Kidney epithelial cell (primary cell): ENCODE results near the gene CLDN15. TPM values are rescaled to one million over a fixed set of nuclear protein-coding genes. Genes with fewer than 3 reads are reported as not detected.
"Not testable (repeated sequence)": the region's sequence is repeated elsewhere in the genome, so short reads cannot be mapped to it uniquely, and the experiment has no call there.

Experiments used
- DNase-seq: peaks from one replicate; pipeline ENCODE4 v3.0.0-alpha.2; 2010; ENCODE audit warnings: low read depth
- H3K27me3 ChIP-seq: 2 replicates; pipeline ENCODE4 v1.6.0; 2011; ENCODE audit warnings: low read length; ENCODE audit not compliant: control insufficient read depth, insufficient read depth
- H3K36me3 ChIP-seq: 2 replicates; pipeline ENCODE4 v1.5.1; 2011; ENCODE audit warnings: low read length; ENCODE audit not compliant: control insufficient read depth, insufficient read depth
- H3K4me3 ChIP-seq: 2 replicates; pipeline ENCODE4 v1.5.1; 2011; ENCODE audit warnings: low read depth, mild to moderate bottlenecking, control low read depth, low read length
- CTCF ChIP-seq: IDR thresholded peaks from 2 replicates; pipeline ENCODE4 v1.5.1; 2011; ENCODE audit warnings: mild to moderate bottlenecking, moderate library complexity, low read length, control low read depth, inconsistent platforms; ENCODE audit not compliant: insufficient read depth, poor library complexity, severe bottlenecking
- total RNA-seq: library from RNA; depleted of rRNA; stranded (reverse); fragments of >200 nt; gene quantifications from 2 replicates; pipeline ENCODE4 v1.2.3, GENCODE V29; 2015

The CLDN15 gene
- total RNA-seq, 1 donor from 2014 or later = 4.8 TPM

- H3K4me3 ChIP-seq = no peak overlapping the region
- TF ChIP-seq CTCF = no peak
- peaks cover 1% of the 10 kb centered on the region for H3K36me3 ChIP-seq
- H3K27me3 ChIP-seq = no peaks in the 10 kb centered on the region
- DNase-seq = no peak
Observed at GRCh38 chr7:101211501-101211900, 26.1 kb downstream of the CLDN15 start.

GRCh38 chr7:101210143-101210542, 27.5 kb downstream of the CLDN15 start:
- Histone ChIP-seq H3K36me3 (peaks cover 1% of the 10 kb centered on the region), H3K27me3 (no peaks in the 10 kb centered on the region), H3K4me3 (no peak overlapping the region)
- DNase-seq = no peak
- TF ChIP-seq CTCF = no peak

GRCh38 chr7:101208794-101209193, 28.8 kb downstream of the CLDN15 start:
- no peaks in the 10 kb centered on the region for H3K36me3 ChIP-seq
- H3K4me3 ChIP-seq = no peak overlapping the region
- TF ChIP-seq CTCF = no peak
- DNase-seq = no peak
- no peaks in the 10 kb centered on the region for H3K27me3 ChIP-seq

- Histone ChIP-seq H3K27me3 (peaks cover 12% of the 10 kb centered on the region), H3K36me3 (no peaks in the 10 kb centered on the region), H3K4me3 (no peak overlapping the region)
- no peak for TF ChIP-seq CTCF
- DNase-seq = no peak
Observed at GRCh38 chr7:101207459-101207858, 30.1 kb downstream of the CLDN15 start.

GRCh38 chr7:101206665-101207042, 30.9 kb downstream of the CLDN15 start:
- H3K36me3 ChIP-seq = no peaks in the 10 kb centered on the region
- H3K27me3 ChIP-seq = peaks cover 20% of the 10 kb centered on the region
- DNase-seq = no peak
- H3K4me3 ChIP-seq = no peak overlapping the region
- no peak for TF ChIP-seq CTCF

- DNase-seq = no peak
- H3K4me3 ChIP-seq = no peak overlapping the region
- no peak for TF ChIP-seq CTCF
- no peaks in the 10 kb centered on the region for H3K36me3 ChIP-seq
- H3K27me3 ChIP-seq = peaks cover 24% of the 10 kb centered on the region
Observed at GRCh38 chr7:101205901-101206664, 31.5 kb downstream of the CLDN15 start.

- not testable (repeated sequence) for H3K36me3 ChIP-seq, DNase-seq, H3K4me3 ChIP-seq
- peaks cover 35% of the 10 kb centered on the region for H3K27me3 ChIP-seq
Observed at GRCh38 chr7:101203740-101204738, 33.6 kb downstream of the CLDN15 start.
